HG02870 (cell line): ENCODE measurements around the gene TBCC.

ENCODE experiments used
- ATAC-seq: cut with Tn5 transposase; IDR thresholded peaks from one replicate; pipeline ENCODE4 v1.9.1; 2021; ENCODE audit warnings: mild to moderate bottlenecking, moderate library complexity; ENCODE audit not compliant: unreplicated experiment

Gene TBCC

GRCh38 chr6:42771741-42772100 is 25.8 kb upstream of the TBCC start:
- ATAC-seq, result no peak

GRCh38 chr6:42769836-42770235 is 23.9 kb upstream of the TBCC start:
- ATAC-seq, result no peak

GRCh38 chr6:42769051-42769450 is 23.1 kb upstream of the TBCC start:
- no peak for ATAC-seq

- ATAC-seq, result no peak
Observed at GRCh38 chr6:42766163-42766670, 20.3 kb upstream of the TBCC start.

- ATAC-seq, result no peak
Observed at GRCh38 chr6:42764911-42765648, 19.2 kb upstream of the TBCC start.

GRCh38 chr6:42762950-42763349 is 17.0 kb upstream of the TBCC start:
- no peak for ATAC-seq

GRCh38 chr6:42762426-42762859 is 16.5 kb upstream of the TBCC start:
- no peak for ATAC-seq

- ATAC-seq, result no peak
Observed at GRCh38 chr6:42761287-42762067, 15.6 kb upstream of the TBCC start.

GRCh38 chr6:42758756-42759430 is 13.0 kb upstream of the TBCC start:
- no peak for ATAC-seq

GRCh38 chr6:42756722-42757121 is 10.8 kb upstream of the TBCC start:
- no peak for ATAC-seq

GRCh38 chr6:42754759-42755158 is 8.9 kb upstream of the TBCC start:
- ATAC-seq, result no peak

- no peak for ATAC-seq
Observed at GRCh38 chr6:42751055-42751454, 5.2 kb upstream of the TBCC start.

GRCh38 chr6:42748203-42748898 is 2.4 kb upstream of the TBCC start:
- ATAC-seq, result no peak

- peak; percentile 46 for ATAC-seq
Observed at GRCh38 chr6:42746463-42747391, 824 bp upstream of the TBCC start.

GRCh38 chr6:42745083-42745639 is 742 bp downstream of the TBCC start:
- no peak for ATAC-seq

- no peak for ATAC-seq
Observed at GRCh38 chr6:42744351-42744893, 1.5 kb downstream of the TBCC start.

- ATAC-seq, result no peak
Observed at GRCh38 chr6:42742116-42742894, 3.6 kb downstream of the TBCC start.

- no peak for ATAC-seq
Observed at GRCh38 chr6:42740725-42741124, 5.2 kb downstream of the TBCC start.

- no peak for ATAC-seq
Observed at GRCh38 chr6:42735976-42736375, 9.9 kb downstream of the TBCC start.
